HuH-7.5 (cell line): Measurements from ENCODE around the gene GLT6D1.

ENCODE experiments used
- DNase-seq: peaks from one replicate; pipeline ENCODE4 v3.0.0; 2011; ENCODE audit warnings: low spot score

Gene GLT6D1

GRCh38 chr9:135584934-135585333 lies 54.4 kb downstream of the GLT6D1 start:
- DNase-seq, result no peak

GRCh38 chr9:135584371-135584770 lies 55.0 kb downstream of the GLT6D1 start:
- no peak for DNase-seq

GRCh38 chr9:135583688-135584011 lies 55.7 kb downstream of the GLT6D1 start:
- no peak for DNase-seq

GRCh38 chr9:135582966-135583687 lies 56.2 kb downstream of the GLT6D1 start:
- no peak for DNase-seq

GRCh38 chr9:135582541-135582940 lies 56.8 kb downstream of the GLT6D1 start:
- DNase-seq, result no peak

- no peak for DNase-seq
Measured at GRCh38 chr9:135581636-135582426, 57.5 kb downstream of the GLT6D1 start.

GRCh38 chr9:135580664-135581380 lies 58.5 kb downstream of the GLT6D1 start:
- DNase-seq, result no peak

- no peak for DNase-seq
Measured at GRCh38 chr9:135579889-135580660, 59.3 kb downstream of the GLT6D1 start.

GRCh38 chr9:135579356-135579755 lies 60.0 kb downstream of the GLT6D1 start:
- DNase-seq, result no peak

GRCh38 chr9:135577256-135577655 lies 62.1 kb downstream of the GLT6D1 start:
- DNase-seq, result no peak

- DNase-seq, result no peak
Measured at GRCh38 chr9:135575995-135576631, 63.2 kb downstream of the GLT6D1 start.

- no peak for DNase-seq
Measured at GRCh38 chr9:135574943-135575342, 64.4 kb downstream of the GLT6D1 start.

GRCh38 chr9:135574331-135574730 lies 65.0 kb downstream of the GLT6D1 start:
- no peak for DNase-seq
